Adipocyte (in vitro differentiated cells): ENCODE results near the gene CNPY4.
A peak's percentile ranks its signal among the peaks of the same experiment; 100 is the strongest.

Experiments used
- DNase-seq: peaks from one replicate; pipeline ENCODE4 v3.0.0-alpha.2; 2015; ENCODE audit warnings: low read depth
- H3K27me3 ChIP-seq: replicated peaks from 2 replicates; pipeline ENCODE4 v1.7.0; 2013; ENCODE audit warnings: mild to moderate bottlenecking, low read length, moderate library complexity; ENCODE audit not compliant: control insufficient read depth, insufficient read depth
- H3K36me3 ChIP-seq: 2 replicates; pipeline ENCODE4 v1.7.0; 2013; ENCODE audit warnings: low read length, mild to moderate bottlenecking, moderate library complexity; ENCODE audit not compliant: control insufficient read depth, insufficient read depth, severe bottlenecking
- H3K4me1 ChIP-seq: 2 replicates; pipeline ENCODE4 v1.7.0; 2013; ENCODE audit warnings: mild to moderate bottlenecking, low read length, moderate library complexity; ENCODE audit not compliant: control insufficient read depth, insufficient read depth
- H3K4me3 ChIP-seq: 2 replicates; pipeline ENCODE4 v1.7.0; 2013; ENCODE audit warnings: mild to moderate bottlenecking, low read length, moderate library complexity
- H3K9ac ChIP-seq: 2 replicates; pipeline ENCODE4 v1.7.0; 2013; ENCODE audit warnings: mild to moderate bottlenecking, low read length, moderate library complexity
- H3K9me3 ChIP-seq: 2 replicates; pipeline ENCODE4 v1.7.0; 2013; ENCODE audit warnings: mild to moderate bottlenecking, low read length, moderate library complexity; ENCODE audit not compliant: control insufficient read depth

The CNPY4 gene

GRCh38 chr7:100154651-100155491 lies 35.4 kb downstream of the CNPY4 start:
- H3K9ac ChIP-seq: no peak overlapping the region
- H3K9me3 ChIP-seq: no peaks in the 10 kb centered on the region
- no peak overlapping the region for H3K4me3 ChIP-seq
- DNase-seq: no peak
- H3K4me1 ChIP-seq: peaks cover 29% of the 10 kb centered on the region
- H3K36me3 ChIP-seq: peaks cover 39% of the 10 kb centered on the region
- H3K27me3 ChIP-seq: no peaks in the 10 kb centered on the region

GRCh38 chr7:100155553-100156317 lies 36.3 kb downstream of the CNPY4 start:
- Histone ChIP-seq H3K9me3 (no peaks in the 10 kb centered on the region), H3K4me3 (no peak overlapping the region), H3K4me1 (peaks cover 23% of the 10 kb centered on the region), H3K27me3 (no peaks in the 10 kb centered on the region), H3K36me3 (peaks cover 39% of the 10 kb centered on the region), H3K9ac (no peak overlapping the region)
- DNase-seq: no peak

GRCh38 chr7:100156331-100157068 lies 37.1 kb downstream of the CNPY4 start:
- H3K4me3 ChIP-seq: peak overlapping the region; percentile 91
- no peak for DNase-seq
- H3K9ac ChIP-seq: peak overlapping the region; percentile 94

GRCh38 chr7:100157069-100157333 lies 37.6 kb downstream of the CNPY4 start:
- no peaks in the 10 kb centered on the region for H3K27me3 ChIP-seq
- peak overlapping the region; percentile 91 for H3K4me3 ChIP-seq
- H3K36me3 ChIP-seq: peaks cover 39% of the 10 kb centered on the region
- no peaks in the 10 kb centered on the region for H3K9me3 ChIP-seq
- DNase-seq: no peak
- H3K9ac ChIP-seq: peak overlapping the region; percentile 94
- peaks cover 23% of the 10 kb centered on the region for H3K4me1 ChIP-seq

More at GRCh38 chr7:100156331-100157068, 37.1 kb downstream of the CNPY4 start:
- Histone ChIP-seq H3K9me3 (no peaks in the 10 kb centered on the region), H3K27me3 (no peaks in the 10 kb centered on the region), H3K4me1 (peaks cover 23% of the 10 kb centered on the region), H3K36me3 (peaks cover 39% of the 10 kb centered on the region)

GRCh38 chr7:100157334-100158228 lies 38.1 kb downstream of the CNPY4 start:
- peak overlapping the region; percentile 94 for H3K9ac ChIP-seq
- no peaks in the 10 kb centered on the region for H3K27me3 ChIP-seq
- H3K9me3 ChIP-seq: no peaks in the 10 kb centered on the region
- peaks cover 23% of the 10 kb centered on the region for H3K4me1 ChIP-seq
- H3K36me3 ChIP-seq: peaks cover 39% of the 10 kb centered on the region
- DNase-seq: peak; percentile 61
- H3K4me3 ChIP-seq: peak overlapping the region; percentile 91

GRCh38 chr7:100158229-100159098 lies 39.0 kb downstream of the CNPY4 start, which contains the start of gene TRAPPC14:
TSS of gene TRAPPC14 (minus strand) at chr7:100158723. CDS start at chr7:100158499, 224 bp downstream.
- Histone ChIP-seq H3K9ac (peak within 1 kb of the TSS; percentile 94), H3K4me3 (peak within 1 kb of the TSS; percentile 91), H3K27me3 (no peaks in the 10 kb centered on the region), H3K9me3 (no peaks in the 10 kb centered on the region), H3K36me3 (peaks cover 35% of the 10 kb centered on the region), H3K4me1 (peaks cover 23% of the 10 kb centered on the region)
- DNase-seq: peak; percentile 94

- H3K9me3 ChIP-seq: no peaks in the 10 kb centered on the region
- H3K9ac ChIP-seq: peak overlapping the region; percentile 94
- H3K4me1 ChIP-seq: peaks cover 18% of the 10 kb centered on the region
- H3K36me3 ChIP-seq: peaks cover 28% of the 10 kb centered on the region
- peak overlapping the region; percentile 91 for H3K4me3 ChIP-seq
- peak; percentile 5 for DNase-seq
- no peaks in the 10 kb centered on the region for H3K27me3 ChIP-seq
Observed at GRCh38 chr7:100159099-100159623, 39.7 kb downstream of the CNPY4 start.

GRCh38 chr7:100160067-100160466 lies 40.6 kb downstream of the CNPY4 start:
- no peak for DNase-seq
- Histone ChIP-seq H3K9ac (no peak overlapping the region), H3K4me3 (no peak overlapping the region), H3K4me1 (peaks cover 16% of the 10 kb centered on the region), H3K9me3 (no peaks in the 10 kb centered on the region), H3K27me3 (no peaks in the 10 kb centered on the region), H3K36me3 (peaks cover 21% of the 10 kb centered on the region)

GRCh38 chr7:100163006-100163531 lies 43.6 kb downstream of the CNPY4 start:
- Histone ChIP-seq H3K4me1 (peaks cover 6% of the 10 kb centered on the region), H3K9ac (no peak overlapping the region), H3K4me3 (no peak overlapping the region), H3K36me3 (no peaks in the 10 kb centered on the region), H3K27me3 (peaks cover 5% of the 10 kb centered on the region), H3K9me3 (no peaks in the 10 kb centered on the region)
- no peak for DNase-seq
